Stimulated activated CD8-positive, alpha-beta memory T cell treated with anti-CD3 and anti-CD28 coated beads, Interleukin-12 subunit alpha, Interleukin-12 subunit beta, amount 100 ng/mL, for 24 hours (primary cell): ENCODE measurements around the gene AATK.

ENCODE experiments used
- DNase-seq: peaks from one replicate; pipeline ENCODE4 v3.0.0-alpha.2; 2020; ENCODE audit errors: extremely low read depth

The AATK gene, protein sequence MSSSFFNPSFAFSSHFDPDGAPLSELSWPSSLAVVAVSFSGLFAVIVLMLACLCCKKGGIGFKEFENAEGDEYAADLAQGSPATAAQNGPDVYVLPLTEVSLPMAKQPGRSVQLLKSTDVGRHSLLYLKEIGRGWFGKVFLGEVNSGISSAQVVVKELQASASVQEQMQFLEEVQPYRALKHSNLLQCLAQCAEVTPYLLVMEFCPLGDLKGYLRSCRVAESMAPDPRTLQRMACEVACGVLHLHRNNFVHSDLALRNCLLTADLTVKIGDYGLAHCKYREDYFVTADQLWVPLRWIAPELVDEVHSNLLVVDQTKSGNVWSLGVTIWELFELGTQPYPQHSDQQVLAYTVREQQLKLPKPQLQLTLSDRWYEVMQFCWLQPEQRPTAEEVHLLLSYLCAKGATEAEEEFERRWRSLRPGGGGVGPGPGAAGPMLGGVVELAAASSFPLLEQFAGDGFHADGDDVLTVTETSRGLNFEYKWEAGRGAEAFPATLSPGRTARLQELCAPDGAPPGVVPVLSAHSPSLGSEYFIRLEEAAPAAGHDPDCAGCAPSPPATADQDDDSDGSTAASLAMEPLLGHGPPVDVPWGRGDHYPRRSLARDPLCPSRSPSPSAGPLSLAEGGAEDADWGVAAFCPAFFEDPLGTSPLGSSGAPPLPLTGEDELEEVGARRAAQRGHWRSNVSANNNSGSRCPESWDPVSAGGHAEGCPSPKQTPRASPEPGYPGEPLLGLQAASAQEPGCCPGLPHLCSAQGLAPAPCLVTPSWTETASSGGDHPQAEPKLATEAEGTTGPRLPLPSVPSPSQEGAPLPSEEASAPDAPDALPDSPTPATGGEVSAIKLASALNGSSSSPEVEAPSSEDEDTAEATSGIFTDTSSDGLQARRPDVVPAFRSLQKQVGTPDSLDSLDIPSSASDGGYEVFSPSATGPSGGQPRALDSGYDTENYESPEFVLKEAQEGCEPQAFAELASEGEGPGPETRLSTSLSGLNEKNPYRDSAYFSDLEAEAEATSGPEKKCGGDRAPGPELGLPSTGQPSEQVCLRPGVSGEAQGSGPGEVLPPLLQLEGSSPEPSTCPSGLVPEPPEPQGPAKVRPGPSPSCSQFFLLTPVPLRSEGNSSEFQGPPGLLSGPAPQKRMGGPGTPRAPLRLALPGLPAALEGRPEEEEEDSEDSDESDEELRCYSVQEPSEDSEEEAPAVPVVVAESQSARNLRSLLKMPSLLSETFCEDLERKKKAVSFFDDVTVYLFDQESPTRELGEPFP (N-terminal part only)

GRCh38 chr17:81166033-81166492, at the start of gene AATK:
AATK (minus strand) TSS chr17:81166221; CDS start chr17:81165992, 229 bp downstream.
- no peak for DNase-seq

DNA sequence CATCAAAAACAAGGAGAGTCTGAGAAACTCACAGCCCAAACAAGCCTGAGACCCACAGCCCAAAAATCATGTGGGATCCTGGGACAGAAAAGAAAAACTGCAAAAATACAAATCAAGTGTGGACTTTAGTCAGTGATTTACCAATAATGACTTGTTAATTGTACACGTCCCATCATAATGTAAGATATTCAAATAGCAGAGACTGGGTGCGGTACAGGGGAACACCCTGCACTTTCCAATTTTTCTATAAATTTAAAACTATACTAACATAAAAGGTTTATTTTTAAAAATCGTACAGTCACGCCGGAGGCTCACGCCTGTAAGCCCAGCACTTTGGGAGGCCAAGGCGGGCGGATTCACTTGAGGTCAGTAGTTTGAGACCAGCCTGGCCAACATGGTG, 48.0 kb upstream of the AATK start:
- DNase-seq: no peak

GRCh38 chr17:81212365-81212764, 46.3 kb upstream of the AATK start:
- DNase-seq: no peak

- DNase-seq: no peak
Measured at GRCh38 chr17:81210868-81211267, 44.8 kb upstream of the AATK start.

DNA sequence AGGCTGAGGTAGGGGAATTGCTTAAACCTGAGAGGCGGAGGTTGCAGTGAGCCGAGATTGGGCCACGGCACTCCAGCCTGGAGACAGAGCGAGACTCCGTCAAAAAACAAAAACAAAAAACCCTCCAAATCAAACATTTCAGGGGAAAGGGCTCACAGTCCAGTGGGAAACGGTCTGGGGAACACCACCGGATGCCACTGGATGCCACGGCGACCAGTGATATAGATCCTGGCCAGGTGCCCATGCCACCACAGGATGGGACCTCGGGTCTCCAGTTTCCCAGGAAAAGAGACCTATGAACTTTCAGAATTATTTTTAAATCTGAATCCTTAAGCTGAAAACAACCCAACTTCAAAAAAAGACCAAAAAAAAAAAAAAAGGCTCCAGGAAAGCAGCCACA, 44.4 kb upstream of the AATK start:
- DNase-seq: no peak

DNA sequence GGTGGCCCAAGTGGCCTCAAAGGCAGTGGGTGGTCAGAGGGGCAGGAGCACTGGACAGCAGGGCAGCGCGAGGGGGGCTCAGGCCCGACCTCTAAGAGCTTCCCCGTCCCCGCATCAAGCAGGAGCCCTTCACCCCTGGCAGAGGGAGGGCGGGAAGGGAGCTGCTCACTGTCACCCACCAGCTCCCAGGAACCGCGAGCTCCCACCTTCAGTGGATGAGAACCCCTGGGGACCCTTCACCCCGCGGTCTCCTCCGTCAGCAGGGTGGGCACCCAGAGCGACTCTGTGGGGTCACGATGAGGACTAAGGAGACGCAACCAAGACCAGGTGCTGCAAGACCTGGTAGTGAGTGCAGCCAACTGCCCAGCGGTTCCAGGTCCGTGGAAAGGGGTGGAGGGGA, 43.1 kb upstream of the AATK start:
- no peak for DNase-seq

DNA sequence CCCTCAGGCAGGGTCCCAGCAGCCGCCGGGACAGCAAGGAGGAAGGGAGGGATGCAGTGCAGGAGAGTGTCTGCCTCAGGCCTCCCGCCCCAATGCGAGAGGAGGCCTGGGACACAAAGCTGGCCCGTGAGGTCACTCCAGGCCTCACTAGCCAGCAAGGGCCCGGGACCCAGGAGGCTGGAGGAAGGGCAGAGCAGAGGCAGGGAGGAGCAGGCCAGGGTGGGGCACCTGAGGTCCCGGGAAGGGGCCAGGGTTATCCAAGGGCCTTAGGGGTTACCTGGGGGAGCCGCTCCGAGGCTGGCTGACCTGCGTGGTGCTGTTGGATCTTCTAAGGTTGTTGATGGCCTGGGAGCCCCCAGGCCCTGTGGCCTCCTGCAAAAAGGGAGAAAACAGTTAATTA, 42.6 kb upstream of the AATK start:
- DNase-seq: no peak

DNA sequence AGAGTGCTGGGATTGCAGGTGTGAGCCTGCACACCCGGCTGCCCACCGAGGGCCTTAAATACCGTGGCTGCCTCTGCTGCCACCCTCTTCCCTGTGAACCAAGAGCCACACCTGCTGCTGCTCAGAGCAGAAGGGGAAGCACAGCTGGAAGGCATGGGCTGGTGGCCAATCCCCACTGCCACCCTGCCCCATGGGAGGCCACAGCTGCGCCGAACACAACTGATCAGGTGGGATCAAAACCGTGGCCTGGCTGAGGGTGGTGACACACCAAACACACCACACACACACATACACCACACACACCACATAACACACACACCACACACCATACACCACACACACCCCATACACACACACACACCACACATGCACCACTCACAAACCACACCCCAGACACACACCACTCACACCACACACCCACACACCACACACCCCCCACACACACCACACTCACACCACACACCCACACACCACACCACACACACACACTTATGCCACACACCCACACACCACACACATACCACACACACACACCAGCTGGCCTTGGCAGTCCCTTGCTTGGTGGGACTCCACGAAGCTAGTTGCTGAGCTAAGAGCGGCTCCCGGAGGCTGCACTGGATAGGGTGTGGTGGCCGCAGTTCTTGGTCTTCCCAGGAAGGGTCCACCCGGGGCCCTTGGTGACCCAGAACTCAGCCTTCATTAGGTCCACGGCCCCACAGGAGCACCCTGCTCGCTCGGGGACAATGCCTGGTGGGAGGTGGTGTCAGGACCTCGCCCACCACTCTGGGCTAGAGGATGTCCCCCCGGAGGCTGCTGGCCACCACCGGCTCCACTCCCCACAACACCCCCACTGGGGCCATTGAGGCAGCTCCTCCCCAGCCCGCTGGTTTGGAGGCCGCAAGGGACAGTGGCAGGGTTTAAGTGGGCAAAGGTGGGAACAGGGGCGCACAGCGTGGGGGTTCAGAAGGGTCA, 41.9 kb upstream of the AATK start:
- no peak for DNase-seq

DNA sequence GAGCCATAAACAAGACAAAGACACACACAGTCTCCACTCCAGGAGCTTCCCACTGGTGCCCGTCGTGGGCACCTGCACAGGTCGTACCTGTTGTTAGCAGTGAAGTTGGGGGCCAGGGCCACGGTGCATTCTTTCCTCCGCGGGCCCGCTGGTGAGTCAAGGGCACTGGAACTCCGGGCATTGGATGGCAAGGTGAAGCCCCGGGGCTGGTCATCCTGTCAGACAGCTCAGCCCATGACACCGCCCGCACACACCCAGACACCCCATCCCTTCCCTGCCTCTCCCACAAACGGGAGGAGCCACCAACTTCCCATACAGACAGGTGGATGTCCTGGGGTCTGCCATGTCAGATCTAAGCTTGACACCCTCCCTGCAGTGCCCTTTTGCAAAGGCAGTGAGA, 40.6 kb upstream of the AATK start:
- no peak for DNase-seq

DNA sequence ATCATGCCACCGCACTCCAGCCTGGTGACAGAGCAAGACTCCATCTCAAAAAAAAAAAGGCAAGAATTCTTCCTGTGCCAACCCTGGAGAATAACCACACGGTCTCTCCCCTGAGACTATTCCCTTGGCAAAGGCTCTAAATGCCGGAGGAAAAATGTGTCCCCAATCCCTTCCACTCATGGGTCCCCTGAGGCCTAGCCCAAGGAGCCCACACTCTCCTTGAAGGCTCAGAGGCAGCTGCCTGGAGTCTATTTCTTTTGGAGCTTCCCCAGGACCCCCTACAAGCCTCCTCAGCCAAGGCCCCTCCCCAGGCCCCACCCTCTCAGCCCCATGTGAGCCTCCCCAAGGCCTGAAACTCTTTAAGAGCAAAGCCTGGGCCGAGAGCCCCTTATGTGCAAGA, 40.1 kb upstream of the AATK start:
- DNase-seq: no peak

- DNase-seq: no peak
Measured at GRCh38 chr17:81204578-81204977, 38.6 kb upstream of the AATK start.

GRCh38 chr17:81203136-81203535, 37.1 kb upstream of the AATK start:
- DNase-seq: no peak

- DNase-seq: no peak
Measured at GRCh38 chr17:81202318-81202717, 36.3 kb upstream of the AATK start.

DNA sequence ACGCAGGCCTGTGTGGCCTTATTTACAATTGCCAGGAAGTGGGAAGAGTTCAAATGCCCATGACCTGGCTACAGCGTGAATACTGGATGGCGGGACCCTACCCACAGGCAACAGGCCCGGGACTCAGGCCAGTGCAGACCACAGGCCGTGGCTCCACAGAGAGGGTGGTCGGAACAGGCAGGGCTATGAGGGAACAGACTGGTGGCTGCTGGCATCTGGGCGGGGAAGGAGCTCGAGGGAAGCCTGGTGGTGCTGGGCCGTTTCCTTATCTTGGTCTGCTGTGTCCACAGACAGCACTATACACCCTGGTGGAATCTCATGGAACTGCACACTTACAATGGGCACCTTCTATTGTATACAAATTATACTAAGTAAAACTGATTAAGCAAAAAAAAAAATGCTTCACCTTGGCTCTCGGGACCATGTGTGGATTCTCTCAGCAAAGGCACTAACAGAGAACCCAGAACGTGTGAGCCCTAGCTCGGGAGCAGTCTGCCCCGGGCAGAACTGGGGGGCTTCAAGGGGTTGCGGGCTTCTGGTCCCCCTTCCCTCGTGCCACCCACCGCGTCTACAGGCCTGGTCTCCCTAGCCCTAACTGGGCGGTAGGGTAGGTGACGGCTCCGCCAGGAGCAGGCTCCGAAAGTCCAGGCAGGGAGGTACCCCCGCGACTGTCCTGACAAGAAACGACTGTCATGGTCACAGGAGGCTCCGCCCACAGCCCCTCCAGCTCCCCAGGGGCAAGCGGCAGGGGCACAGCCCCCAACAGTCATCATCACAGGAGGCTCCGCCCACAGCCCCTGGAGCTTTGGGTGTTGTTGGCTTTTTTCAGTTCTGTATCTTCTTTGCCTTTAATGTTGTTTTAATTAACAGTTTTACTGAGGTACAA, 34.9 kb upstream of the AATK start:
- no peak for DNase-seq

DNA sequence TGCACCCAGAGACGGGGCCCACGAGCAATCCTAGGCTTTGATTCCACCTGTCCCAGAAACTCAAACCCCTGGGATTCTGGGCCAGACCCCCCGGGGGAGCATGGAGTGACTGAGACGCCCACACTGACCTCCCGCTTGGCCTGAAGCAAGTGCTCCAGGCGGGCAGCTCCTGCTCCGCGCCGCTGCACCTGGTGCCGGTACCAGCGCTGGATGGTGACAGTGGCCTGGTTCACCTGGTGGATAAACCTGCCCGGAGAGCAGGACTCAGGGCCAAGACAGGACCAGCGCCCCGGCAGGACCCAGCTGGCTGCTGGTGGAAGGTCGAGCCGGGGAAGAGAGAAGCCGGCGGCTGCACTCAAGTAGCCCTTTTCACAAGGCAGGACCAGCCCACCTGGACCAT, 34.2 kb upstream of the AATK start:
- DNase-seq: no peak

GRCh38 chr17:81199482-81199830, 33.4 kb upstream of the AATK start:
- DNase-seq: no peak

- no peak for DNase-seq
Measured at GRCh38 chr17:81198826-81199481, 32.9 kb upstream of the AATK start.

DNA sequence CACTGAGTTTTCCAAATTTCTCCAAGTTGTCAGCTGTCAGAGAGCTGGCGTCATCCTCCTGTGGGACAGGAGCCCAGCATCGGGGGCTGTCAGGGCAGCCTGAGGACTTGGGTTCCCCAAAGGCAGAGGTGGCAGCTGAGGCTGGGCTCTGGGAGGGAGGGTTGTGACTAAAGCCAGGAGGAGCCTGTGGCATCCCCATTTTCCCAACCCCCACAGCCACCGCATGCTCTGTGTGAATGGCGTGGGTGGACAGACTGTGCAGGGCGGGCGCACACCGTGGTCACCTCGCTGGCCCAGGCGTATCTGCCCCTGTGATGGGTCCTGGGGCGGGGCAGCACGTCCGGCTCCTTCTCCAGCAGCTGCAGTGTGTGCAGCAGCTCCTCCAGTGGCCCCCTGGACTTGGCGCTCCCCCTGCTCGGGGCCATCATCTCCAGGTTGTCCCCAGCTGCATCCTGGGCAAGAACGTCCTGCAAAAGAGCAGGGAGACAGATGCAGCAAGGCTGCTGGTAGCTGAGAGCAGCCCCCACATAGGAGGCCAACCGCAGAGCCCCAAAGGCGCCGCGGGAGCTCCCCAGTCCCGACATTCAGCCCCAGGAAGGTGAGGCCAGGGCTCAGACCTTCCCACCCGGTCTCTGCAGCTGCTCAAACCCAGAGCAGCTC, 31.9 kb upstream of the AATK start:
- no peak for DNase-seq

GRCh38 chr17:81197409-81197795, 31.4 kb upstream of the AATK start:
- no peak for DNase-seq
